WTC11 (cell line): Measurements from ENCODE around the gene PSMF1. TPM values are rescaled to one million over a fixed set of nuclear protein-coding genes. Genes with fewer than 3 reads are reported as not detected.

Experiments used
- ATAC-seq: fragments of 200-7000 bp; cut with Tn5 transposase; 2 replicates; pipeline ENCODE4 v1.10.0; 2021; ENCODE audit warnings: mild to moderate bottlenecking, moderate library complexity
- CTCF ChIA-PET: fragments of 300-600 bp; sonication (Branson Sonifier 250); formaldehyde crosslinking; loops from one replicate; lab custom pipeline; 2021; ENCODE audit warnings: antibody characterized with exemption; lab: Charles Lee
- POLR2A ChIA-PET: fragments of 350-600 bp; sonication (Branson Sonifier 250); formaldehyde crosslinking; loops from one replicate; lab custom pipeline; 2021; ENCODE audit warnings: antibody characterized with exemption; lab: Charles Lee
- DNase-seq: peaks from one replicate; pipeline ENCODE4 v3.0.0; 2021; ENCODE audit warnings: low spot score
- H3K27ac Mint-ChIP-seq: 2 replicates; pipeline ENCODE4 v1.8.0; 2021; ENCODE audit warnings: mixed read lengths
- H3K27me3 Mint-ChIP-seq: 2 replicates; pipeline ENCODE4 v1.8.0; 2021; ENCODE audit warnings: low read depth, mild to moderate bottlenecking, moderate library complexity, mixed read lengths
- H3K36me3 Mint-ChIP-seq: 2 replicates; pipeline ENCODE4 v1.8.0; 2021; ENCODE audit warnings: mixed read lengths
- H3K4me1 Mint-ChIP-seq: 2 replicates; pipeline ENCODE4 v1.8.0; 2022; ENCODE audit warnings: mixed read lengths
- H3K4me3 Mint-ChIP-seq: 2 replicates; pipeline ENCODE4 v1.8.0; 2021; ENCODE audit warnings: mild to moderate bottlenecking, moderate library complexity, mixed read lengths
- H3K9me3 Mint-ChIP-seq: 2 replicates; pipeline ENCODE4 v1.8.0; 2021; ENCODE audit warnings: mixed read lengths
- ATF1 ChIP-seq: sonication (generic); formaldehyde crosslinking; IDR thresholded peaks from 2 replicates; pipeline ENCODE4 v1.8.1; 2023; ENCODE audit warnings: mild to moderate bottlenecking, moderate library complexity, missing genetic modification reagents
- CREB1 ChIP-seq: sonication (generic); formaldehyde crosslinking; IDR thresholded peaks from 2 replicates; pipeline ENCODE4 v1.8.0; 2023; ENCODE audit warnings: mild to moderate bottlenecking, missing genetic modification reagents
- CTCF ChIP-seq: fragments of 200-600 bp; IDR thresholded peaks from 2 replicates; pipeline ENCODE4 v1.8.0; 2022; ENCODE audit warnings: antibody characterized with exemption
- E2F4 ChIP-seq: sonication (generic); formaldehyde crosslinking; IDR thresholded peaks from 2 replicates; pipeline ENCODE4 v1.8.1; 2022; ENCODE audit warnings: low read depth, mild to moderate bottlenecking, moderate library complexity, missing genetic modification reagents, borderline replicate concordance
- ERG ChIP-seq: fragments of 250-450 bp; sonication (Bioruptor Pico); IDR thresholded peaks from 2 replicates; pipeline ENCODE4 v1.8.0; 2021; ENCODE audit warnings: mild to moderate bottlenecking
- ESRRA ChIP-seq: sonication (generic); formaldehyde crosslinking; IDR thresholded peaks from 2 replicates; pipeline ENCODE4 v1.8.1; 2022; ENCODE audit warnings: mild to moderate bottlenecking, missing genetic modification reagents, borderline replicate concordance
- GTF2I ChIP-seq: fragments of 250-450 bp; sonication (Bioruptor Pico); conservative IDR thresholded peaks from 2 replicates; pipeline ENCODE4 v1.4.0; 2021; ENCODE audit warnings: mild to moderate bottlenecking
- HMGXB4 ChIP-seq: sonication (generic); formaldehyde crosslinking; IDR thresholded peaks from 2 replicates; pipeline ENCODE4 v1.8.1; 2023; ENCODE audit warnings: mild to moderate bottlenecking, moderate library complexity, missing genetic modification reagents
- IRF2 ChIP-seq: sonication (generic); formaldehyde crosslinking; IDR thresholded peaks from 2 replicates; pipeline ENCODE4 v1.8.0; 2022; ENCODE audit warnings: low read depth, missing genetic modification reagents, borderline replicate concordance
- JAZF1 ChIP-seq: fragments of 250-450 bp; sonication (Bioruptor Pico); IDR thresholded peaks from 2 replicates; pipeline ENCODE4 v1.9.0; 2021; ENCODE audit warnings: moderate library complexity, mild to moderate bottlenecking, inconsistent platforms
- KAT7 ChIP-seq: sonication (generic); formaldehyde crosslinking; IDR thresholded peaks from 2 replicates; pipeline ENCODE4 v1.8.1; 2023; ENCODE audit warnings: missing genetic modification reagents, mild to moderate bottlenecking, borderline replicate concordance
- MAX ChIP-seq: sonication (generic); formaldehyde crosslinking; IDR thresholded peaks from 2 replicates; pipeline ENCODE4 v1.8.0; 2022; ENCODE audit warnings: mild to moderate bottlenecking, missing genetic modification reagents
- MYBL2 ChIP-seq: sonication (generic); formaldehyde crosslinking; IDR thresholded peaks from 2 replicates; pipeline ENCODE4 v1.8.1; 2023; ENCODE audit warnings: mild to moderate bottlenecking, moderate library complexity, missing genetic modification reagents
- TEAD1 ChIP-seq: sonication (generic); formaldehyde crosslinking; IDR thresholded peaks from 2 replicates; pipeline ENCODE4 v1.8.0; 2022; ENCODE audit warnings: mild to moderate bottlenecking, missing genetic modification reagents
- USF2 ChIP-seq: sonication (generic); formaldehyde crosslinking; IDR thresholded peaks from 2 replicates; pipeline ENCODE4 v1.8.1; 2023; ENCODE audit warnings: mild to moderate bottlenecking, missing genetic modification reagents, moderate library complexity
- ZBTB21 ChIP-seq: sonication (generic); formaldehyde crosslinking; IDR thresholded peaks from 2 replicates; pipeline ENCODE4 v1.8.1; 2023; ENCODE audit warnings: mild to moderate bottlenecking, missing genetic modification reagents, borderline replicate concordance
- ZMAT4 ChIP-seq: fragments of 250-450 bp; sonication (Bioruptor Pico); IDR thresholded peaks from 2 replicates; pipeline ENCODE4 v1.9.0; 2021; ENCODE audit warnings: mild to moderate bottlenecking
- ZNF138 ChIP-seq: sonication (generic); formaldehyde crosslinking; conservative IDR thresholded peaks from 2 replicates; pipeline ENCODE4 v1.8.1; 2022; ENCODE audit warnings: mild to moderate bottlenecking, moderate library complexity, missing genetic modification reagents
- ZNF396 ChIP-seq: fragments of 250-450 bp; sonication (Bioruptor Pico); IDR thresholded peaks from 2 replicates; pipeline ENCODE4 v1.8.0; 2021; ENCODE audit warnings: mild to moderate bottlenecking, moderate library complexity, borderline replicate concordance
- ZSCAN18 ChIP-seq: fragments of 250-450 bp; sonication (Bioruptor Pico); IDR thresholded peaks from 2 replicates; pipeline ENCODE4 v2.1.2; 2022; ENCODE audit warnings: mild to moderate bottlenecking, moderate library complexity
- total RNA-seq: library from RNA; stranded (reverse); gene quantifications from 3 replicates; pipeline ENCODE4 v1.2.3, GENCODE V29; 2021

PSMF1 gene
- total RNA-seq, 1 experiment from 2014 or later = 113 TPM

GRCh38 chr20:1105599-1106194 lies 12.7 kb upstream of the PSMF1 start (continued):
- TF ChIP-seq ZBTB21 (no peak), HMGXB4 (CRISPR knock-in tag) (no peak)

- ChIA-PET POLR2A (no interaction called here), CTCF (interaction anchor here (1.7 to 2.6 kb wide), 4 partner anchors 11 to 149 kb away, joined by 6 to 30 read pairs (median 20); partner anchors contain the start of gene PSMF1)
- Mint-ChIP-seq H3K9me3 (peaks cover 8% of the 10 kb centered on the region), H3K27ac (no peak overlapping the region), H3K36me3 (no peaks in the 10 kb centered on the region), H3K27me3 (peaks cover 2% of the 10 kb centered on the region), H3K4me3 (no peak overlapping the region), H3K4me1 (no peaks in the 10 kb centered on the region)
- ATAC-seq (no peak), DNase-seq (no peak)
- TF ChIP-seq ZNF396 (CRISPR knock-in tag) (no peak), IRF2 (CRISPR knock-in tag) (no peak), GTF2I (CRISPR knock-in tag) (no peak), ZNF138 (CRISPR knock-in tag) (no peak), USF2 (CRISPR knock-in tag) (no peak), ERG (CRISPR knock-in tag) (no peak), CREB1 (CRISPR knock-in tag) (no peak), MYBL2 (no peak), MAX (CRISPR knock-in tag) (no peak), JAZF1 (CRISPR knock-in tag) (no peak), ZMAT4 (CRISPR knock-in tag) (no peak), ATF1 (no peak), ZSCAN18 (CRISPR knock-in tag) (no peak), TEAD1 (CRISPR knock-in tag) (no peak)
These were observed 11.2 kb upstream of the PSMF1 start for GRCh38 chr20:1107176-1107575.

- Mint-ChIP-seq H3K9me3 (no peaks in the 10 kb centered on the region), H3K4me3 (no peak overlapping the region), H3K4me1 (no peaks in the 10 kb centered on the region), H3K27me3 (no peaks in the 10 kb centered on the region; the same call in none of the 2 replicates), H3K36me3 (no peaks in the 10 kb centered on the region), H3K27ac (no peak overlapping the region)
- ChIA-PET CTCF (interaction anchor here (0.5 to 2.6 kb wide), 41 partner anchors 10 to 1792 kb away, joined by 3 to 30 read pairs (median 4); partner anchors contain the start of genes ANGPT4, FAM110A, PSMF1 and RSPO4), POLR2A (interaction anchor here (0.6 to 1.0 kb wide), 2 partner anchors 48 to 105 kb away, joined by 3 read pairs; no protein-coding TSS in a partner anchor)
- ATAC-seq (peak; percentile 98), DNase-seq (peak; percentile 75)
- TF ChIP-seq CTCF (peak; percentile 67), E2F4 (no peak), KAT7 (CRISPR knock-in tag) (no peak), ESRRA (no peak)
These were observed 9.9 kb upstream of the PSMF1 start for GRCh38 chr20:1108437-1108920.
